ENCODE data around the gene USP32.
A peak's percentile ranks its signal among the peaks of the same experiment; 100 is the strongest.

USP32 gene

DNA sequence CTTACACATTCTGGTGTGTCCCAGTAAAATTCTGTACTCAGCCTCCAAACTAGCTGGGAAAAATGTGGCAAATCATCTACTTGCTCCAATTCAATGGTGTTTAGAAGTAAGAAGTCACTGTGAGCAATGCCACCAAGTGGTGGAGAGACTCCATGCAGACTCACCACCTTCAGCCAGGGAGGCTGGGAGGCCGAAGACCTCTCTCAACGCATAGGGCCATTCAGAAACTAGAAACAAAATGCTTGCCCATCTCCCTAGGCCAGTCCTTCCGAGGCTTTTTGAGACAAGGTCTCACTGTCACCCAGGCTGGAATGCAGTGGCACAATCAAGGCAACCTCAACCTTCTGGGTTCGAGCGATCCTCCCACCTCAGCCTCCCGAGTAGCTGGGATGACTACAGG is 217.2 kb downstream of the USP32 start:
- peak; percentile 39 for DNase-seq (ENCODE audit: low read depth)

DNA sequence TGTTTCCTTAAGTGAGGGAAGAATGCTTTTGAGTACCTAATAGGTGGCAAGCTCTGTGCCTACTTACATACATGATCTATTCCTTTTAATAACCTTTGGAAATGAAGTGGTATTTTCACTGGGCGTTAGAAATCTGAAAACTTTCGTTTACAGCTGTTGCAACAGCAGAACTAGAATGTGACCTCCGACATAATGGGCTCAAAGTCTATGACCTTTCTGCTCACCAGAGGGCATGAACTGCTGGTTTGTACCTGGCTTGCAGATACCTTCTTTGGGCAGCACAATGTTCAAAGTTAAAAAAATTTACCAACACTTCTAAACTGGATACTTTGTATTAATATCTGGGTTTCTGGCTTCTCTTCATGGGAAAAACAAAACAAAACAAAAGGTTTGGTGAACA is 217.9 kb downstream of the USP32 start:
- no peak for DNase-seq (ENCODE audit: low read depth)

DNA sequence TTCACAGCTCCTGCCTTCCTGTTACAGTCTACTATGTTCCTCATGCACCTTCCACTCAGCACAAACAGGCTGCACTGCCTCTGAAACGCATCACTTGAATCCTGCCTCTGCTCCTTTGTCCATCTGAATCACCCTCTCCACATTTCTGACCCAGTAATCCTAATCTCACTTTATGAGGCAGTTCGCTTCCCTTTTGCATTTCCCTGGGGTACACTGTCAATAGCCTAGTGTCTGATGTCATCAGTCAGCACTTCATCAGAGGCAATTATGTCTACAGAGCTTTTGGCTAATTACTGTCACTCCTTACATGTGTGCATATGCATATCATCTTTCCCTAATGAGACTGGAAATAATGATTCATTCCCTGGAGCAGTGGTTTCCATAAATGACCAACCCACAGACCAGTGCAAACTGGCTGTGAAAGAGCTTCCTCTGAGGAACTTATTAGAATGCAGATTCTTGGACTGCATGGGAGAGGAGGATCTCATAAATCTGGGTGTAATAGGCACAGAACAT is 218.6 kb downstream of the USP32 start:
- DNase-seq (ENCODE audit: low read depth), result peak; percentile 35

DNA sequence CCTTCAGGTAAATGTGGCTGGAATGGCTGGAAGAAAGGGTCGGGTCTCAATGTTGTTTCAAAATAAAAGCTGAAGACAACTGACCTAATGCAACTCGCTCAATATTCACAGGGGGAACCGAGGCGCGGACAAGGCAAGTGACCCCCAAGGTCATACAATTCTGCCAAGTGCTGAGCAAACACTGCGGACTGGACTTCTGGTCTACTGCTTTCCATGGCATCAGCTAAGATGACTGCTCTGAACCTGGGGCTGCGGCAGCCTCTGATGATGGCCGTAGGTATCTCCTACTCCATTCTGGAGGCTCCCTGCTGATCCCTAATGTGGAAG is 220.2 kb downstream of the USP32 start:
- DNase-seq (ENCODE audit: low read depth), result no peak

DNA sequence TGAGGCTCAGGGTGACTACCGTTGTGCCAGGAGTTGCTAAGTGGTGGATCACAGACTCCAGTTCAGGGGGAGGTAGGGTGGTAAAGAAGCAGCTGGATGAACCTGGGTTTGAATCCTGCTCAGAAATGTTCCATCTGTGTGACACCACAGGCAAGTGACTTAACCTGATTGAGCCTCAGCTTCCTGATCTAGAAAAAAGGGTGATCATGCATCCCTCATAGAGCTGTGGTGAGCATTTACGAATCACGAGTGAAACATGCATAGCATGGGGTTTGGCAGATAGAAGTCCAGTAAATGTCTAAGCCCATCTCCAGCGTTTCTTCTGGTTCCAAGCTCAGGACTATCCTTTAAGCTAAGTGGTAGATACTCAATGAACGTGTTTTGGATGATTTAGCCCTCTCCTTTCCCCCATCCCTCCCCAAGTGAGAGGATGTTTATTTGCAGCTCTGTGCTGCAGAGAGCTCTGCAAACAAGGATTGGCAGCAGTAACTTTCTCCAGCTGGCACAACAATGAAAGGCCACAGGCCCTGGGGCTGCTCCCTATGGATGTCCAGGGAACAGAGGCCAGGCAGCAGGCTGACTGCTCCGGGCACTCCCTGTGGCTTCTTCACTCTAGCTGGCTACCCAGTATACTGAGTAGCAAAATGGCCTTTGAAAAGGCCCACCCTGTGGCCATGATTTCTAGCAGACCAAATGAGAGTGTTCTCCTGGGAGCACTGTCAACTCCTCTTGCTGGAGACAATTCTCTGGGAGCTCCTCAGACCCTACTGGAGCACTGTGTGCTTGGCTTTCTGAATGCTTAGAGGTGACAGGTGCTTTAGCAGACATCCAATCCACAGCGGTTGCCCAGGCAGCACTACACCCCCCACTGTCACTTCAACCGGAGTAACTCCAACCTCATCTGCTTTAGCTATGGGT is 220.8 kb downstream of the USP32 start:
- DNase-seq (ENCODE audit: low read depth), result no peak

DNA sequence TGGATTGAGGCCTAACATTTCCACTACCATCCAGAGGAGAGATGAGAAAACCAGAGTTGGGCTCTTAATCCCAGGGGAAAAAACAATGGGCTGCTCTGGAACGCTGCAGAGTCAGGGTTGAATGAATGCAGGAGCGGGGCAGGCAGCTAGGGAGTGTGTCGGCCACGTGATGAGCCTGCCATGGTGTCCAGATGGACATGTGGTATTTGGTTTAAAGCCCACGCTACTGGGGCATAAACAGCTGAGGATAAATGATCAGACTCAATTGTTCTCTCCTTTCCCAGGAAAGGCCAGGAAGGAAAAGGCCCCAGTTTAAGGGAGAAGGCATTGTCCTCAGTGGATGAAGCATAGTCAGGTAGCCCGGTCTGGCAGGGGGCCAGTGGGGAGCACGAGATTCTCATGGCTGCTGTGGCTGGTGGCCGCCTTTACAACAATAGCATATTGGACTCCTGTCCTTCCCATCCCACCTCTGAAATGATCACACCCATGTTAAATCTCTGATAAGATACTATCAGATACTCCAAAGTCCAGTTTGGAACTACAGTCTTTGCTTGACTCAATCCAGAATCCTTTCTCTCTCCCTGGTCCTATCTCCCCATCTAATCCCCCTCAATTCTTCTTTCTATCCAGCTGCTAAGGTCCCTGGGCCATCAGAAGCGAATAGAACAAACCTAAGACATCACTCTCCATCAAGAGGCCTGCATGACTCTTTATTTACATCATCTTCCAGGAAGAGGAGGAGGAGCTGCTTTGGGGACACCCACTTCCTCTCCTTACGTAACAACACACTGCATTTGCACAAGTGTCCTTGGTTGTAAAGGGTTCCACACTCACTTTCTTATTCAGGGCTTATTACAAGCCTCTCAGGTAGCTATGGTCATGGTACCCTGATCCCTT is 221.8 kb downstream of the USP32 start:
- DNase-seq (ENCODE audit: low read depth), result peak; percentile 44

DNA sequence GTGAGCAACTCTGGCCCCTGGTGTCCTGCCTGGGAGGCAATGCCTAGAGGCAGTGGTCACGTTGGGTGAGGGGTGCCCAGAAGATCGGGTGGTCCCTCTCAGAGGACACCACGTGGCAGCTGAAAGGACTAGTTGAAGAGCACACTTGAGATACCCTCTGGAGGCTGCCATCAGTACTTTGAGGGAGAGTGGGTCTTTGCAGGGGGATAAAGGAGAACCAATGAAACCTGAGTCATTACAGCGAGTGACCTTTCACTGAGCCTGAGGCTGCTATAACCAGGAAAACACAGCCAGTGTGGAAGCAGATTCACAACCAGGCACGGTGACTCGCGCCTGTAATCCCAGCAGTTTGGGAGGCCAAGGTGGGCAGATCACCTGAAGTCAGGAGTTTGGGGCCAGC is 223.3 kb downstream of the USP32 start:
- peak; percentile 48 for DNase-seq (ENCODE audit: low read depth)

DNA sequence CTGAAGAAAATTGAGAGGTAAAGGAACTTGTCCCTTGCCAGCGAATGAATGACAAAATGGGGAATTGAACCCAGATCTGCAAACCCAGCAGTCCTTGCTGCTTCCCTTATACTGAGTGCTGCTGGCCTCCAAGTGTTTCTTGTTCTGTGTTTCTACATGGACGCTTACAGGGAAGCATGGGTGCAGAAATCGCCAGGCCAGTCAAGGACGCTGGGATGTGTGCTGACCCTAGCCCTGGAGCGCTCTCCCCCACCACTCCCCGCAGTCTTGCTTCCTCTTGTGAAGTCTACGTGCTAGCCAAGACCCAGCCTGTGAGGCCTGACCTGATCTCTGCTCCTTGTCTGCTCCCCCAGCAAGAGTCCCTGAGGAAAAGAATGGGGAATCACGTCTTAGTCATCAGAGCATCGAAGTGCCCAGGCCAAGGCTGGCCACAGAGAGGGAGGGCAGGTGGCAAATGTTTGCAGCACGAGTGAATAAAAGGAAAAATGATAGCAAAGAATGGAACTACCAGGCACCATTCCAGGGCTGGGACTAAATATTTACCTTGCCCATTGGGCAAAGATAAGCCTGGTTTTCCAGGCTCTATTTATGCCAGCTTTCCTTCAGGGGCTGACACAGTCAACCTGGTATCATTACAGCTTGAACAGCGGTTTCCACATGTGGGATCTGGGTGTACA is 224.7 kb downstream of the USP32 start:
- no peak for DNase-seq (ENCODE audit: low read depth)

DNA sequence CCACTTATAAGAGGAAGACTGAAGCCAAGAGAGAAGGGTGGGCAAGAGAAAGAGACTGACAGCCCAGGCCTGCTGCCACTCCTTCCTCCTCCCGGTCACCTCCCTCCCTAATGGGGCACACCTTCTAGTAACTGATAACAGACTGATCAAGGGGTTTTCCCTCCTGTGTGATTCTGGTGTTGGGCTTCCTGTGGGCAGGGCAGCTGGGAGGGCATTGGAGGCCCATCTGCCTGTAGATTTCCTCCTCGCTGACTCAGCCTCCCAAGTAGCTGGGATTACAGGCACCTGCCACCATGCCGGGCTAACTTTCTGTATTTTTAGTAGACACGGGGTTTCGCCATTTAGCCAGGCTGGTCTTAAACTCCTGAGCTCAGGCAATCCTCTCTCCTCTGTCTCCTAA is 226.0 kb downstream of the USP32 start:
- DNase-seq (ENCODE audit: low read depth), result no peak

DNA sequence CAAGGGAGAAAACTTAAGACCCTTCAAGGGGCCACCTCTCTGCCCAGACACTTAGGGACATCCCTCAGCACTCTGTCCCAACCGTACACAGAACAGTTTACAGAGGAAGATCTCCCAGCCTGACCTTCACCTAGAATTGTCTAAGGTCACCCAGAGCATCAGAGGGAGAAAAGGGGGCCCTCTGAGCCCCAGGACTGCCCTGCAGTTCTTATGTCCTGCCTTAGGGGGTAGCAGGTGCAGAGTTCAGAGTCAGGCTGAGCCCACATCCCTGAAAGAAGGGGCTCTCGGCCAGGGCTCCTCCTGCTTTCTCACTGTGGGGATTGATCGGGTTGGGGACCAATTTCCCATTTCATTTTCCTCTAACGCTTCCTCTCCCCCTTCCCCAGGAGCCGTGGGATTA is 226.7 kb downstream of the USP32 start:
- DNase-seq (ENCODE audit: low read depth), result no peak

DNA sequence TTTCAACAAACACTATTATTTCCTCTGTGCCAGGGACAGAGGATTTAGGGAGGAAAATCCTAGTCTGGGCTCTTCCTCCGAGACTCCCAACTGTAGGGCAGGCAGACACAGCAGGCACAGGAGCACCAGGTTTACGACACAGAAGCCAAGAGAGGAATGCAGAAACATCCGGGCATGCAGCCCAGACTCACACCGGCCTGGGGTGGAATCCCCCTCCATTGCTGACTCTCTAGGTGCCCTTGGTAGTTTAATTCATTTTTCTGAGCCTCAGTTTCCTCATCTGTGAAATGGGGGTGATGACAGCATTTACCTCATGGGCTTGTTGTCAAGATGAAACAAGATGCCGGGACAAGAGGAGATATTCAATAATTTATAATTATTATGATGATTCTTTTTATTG is 227.2 kb downstream of the USP32 start:
- DNase-seq (ENCODE audit: low read depth), result no peak

DNA sequence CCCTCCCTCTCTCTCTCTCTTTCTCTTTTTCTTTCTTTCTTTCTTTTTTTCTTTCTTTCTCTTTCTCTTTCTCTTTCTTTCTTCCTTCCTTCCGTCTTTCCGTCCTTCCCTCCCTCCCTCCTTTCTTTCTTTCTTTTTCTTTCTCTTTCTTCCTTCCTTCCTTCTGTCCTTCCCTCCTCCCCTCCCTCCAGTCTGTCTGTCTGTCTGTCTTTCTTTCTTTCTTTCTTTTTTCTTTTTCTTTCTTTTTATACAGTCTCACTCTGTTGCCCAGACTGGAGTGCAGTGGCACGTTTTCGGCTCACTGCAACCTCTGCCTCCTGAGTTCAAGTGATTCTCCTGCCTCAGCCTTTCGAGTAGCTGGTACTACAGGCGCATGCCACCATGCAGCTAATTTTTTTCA is 227.8 kb downstream of the USP32 start:
- no peak for DNase-seq (ENCODE audit: low read depth)

DNA sequence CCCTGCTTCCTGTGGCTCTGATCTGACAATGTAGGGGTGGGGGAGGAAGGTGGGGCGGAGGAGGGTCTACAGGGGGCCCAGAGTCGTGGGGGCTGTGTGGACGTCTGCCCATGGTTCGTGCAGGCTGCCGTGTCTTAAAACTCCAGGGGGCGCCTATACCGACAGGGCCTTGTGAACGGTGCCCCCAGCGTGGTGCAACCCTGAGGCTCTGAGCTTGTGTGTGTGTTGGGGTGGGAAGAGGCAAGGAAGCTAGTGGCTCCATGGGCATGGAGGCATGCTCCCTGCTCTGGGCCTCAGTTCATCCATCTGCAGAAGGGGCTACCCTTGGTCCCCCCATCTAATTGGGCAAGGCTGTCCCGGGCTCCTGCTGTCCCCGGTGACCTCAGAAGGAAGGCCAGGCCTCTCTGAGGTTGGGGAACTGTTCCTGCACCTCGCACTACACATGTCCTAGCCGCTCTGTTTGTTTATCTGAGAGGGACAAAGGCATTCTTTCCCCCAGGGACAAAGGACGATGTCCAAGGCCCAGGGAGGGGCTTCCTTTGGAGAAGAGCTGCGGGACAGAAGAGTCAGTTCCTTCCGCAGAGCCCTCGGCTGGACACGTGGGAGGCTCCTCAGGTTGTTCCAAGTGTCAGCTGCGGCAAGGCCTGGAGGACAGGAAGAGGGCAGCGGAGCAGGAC is 228.7 kb downstream of the USP32 start:
- DNase-seq (ENCODE audit: low read depth), result no peak

DNA sequence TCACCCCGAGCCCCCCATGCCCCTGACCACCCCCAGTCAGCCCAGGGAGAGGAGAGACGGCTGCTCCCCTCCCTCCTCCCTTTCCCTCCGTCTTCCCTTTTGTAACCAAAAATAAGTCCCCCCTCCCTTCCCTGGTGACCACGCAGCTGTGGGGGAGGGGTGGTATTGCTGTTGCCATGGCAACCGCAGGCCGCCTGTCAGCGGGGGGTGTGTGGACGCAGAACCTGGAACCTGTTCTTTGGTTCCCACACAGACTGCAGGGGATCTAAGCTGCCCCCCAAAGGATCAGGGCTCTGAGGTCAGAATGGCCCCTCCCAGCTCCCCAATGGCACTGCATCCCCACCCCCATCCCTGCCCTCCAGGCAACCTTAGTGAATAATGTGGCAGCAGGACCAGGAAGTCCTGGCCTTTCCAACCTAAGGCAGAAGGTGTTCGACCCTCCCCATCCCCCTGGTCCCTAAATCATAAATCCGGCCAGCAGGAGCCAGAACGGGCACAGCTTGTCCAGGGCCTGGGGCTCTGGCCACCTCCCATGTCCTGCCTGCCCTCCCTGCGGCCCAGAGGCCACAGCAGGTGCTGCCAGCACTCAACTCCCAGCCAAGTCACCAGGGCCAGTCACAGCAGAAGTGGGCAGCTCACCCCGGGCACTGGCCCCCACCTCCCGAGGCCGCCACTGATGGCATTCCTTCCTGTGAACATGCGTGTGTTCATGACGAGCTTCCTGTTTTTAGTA is 230.2 kb downstream of the USP32 start:
- no peak for DNase-seq (ENCODE audit: low read depth)

DNA sequence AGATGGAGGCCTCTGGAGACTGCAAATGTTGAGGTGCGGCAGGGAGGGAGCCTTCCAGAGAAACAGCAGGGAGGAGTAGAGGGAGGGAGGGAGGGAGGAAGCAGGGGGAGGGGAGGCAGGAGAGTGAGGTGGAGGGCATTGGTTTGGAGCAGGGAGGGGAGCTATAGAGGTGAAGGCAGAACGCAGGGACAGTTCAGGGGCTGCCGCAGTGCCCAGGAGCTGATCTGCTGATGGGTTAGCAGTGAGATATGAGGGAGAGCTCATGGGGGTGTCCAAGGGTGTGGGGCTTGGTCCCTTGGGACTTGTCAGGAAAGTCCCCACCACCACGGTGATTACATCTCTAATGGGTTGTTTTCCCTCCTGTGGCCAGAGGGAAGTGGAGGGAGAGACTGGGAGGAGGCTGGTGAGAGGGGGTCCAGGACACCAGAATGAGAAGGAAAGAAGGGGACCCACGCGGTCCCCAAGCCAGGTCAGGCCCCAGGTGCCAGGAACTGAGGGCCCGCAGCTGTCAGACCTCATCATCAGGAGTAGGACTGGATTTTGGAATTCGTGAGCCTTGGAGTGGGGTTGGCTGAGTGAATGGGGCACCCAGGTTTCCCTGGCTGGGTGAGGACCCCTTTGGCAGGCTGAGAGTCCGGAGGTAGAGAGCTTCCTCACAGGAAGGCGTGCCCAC is 231.0 kb downstream of the USP32 start:
- DNase-seq (ENCODE audit: low read depth), result no peak

DNA sequence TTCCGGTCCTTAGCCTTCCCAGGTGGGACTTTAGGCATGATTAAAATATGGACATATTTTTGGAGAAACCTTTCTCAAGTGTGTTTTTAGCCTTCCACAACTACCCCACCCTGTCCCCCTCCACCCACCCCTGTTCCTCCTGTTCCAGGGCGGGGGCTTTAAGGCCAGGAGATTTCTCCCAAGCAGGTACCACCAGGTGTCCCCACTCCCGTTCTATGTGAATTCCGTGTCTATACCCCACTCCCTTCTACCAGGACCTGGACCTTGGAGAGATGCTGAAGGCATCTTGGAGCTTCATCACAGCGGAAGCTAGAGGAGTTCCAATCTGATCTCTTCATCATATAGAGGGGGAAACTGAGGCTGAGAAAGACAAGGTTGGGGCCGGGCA is 232.5 kb downstream of the USP32 start:
- DNase-seq (ENCODE audit: low read depth), result no peak

DNA sequence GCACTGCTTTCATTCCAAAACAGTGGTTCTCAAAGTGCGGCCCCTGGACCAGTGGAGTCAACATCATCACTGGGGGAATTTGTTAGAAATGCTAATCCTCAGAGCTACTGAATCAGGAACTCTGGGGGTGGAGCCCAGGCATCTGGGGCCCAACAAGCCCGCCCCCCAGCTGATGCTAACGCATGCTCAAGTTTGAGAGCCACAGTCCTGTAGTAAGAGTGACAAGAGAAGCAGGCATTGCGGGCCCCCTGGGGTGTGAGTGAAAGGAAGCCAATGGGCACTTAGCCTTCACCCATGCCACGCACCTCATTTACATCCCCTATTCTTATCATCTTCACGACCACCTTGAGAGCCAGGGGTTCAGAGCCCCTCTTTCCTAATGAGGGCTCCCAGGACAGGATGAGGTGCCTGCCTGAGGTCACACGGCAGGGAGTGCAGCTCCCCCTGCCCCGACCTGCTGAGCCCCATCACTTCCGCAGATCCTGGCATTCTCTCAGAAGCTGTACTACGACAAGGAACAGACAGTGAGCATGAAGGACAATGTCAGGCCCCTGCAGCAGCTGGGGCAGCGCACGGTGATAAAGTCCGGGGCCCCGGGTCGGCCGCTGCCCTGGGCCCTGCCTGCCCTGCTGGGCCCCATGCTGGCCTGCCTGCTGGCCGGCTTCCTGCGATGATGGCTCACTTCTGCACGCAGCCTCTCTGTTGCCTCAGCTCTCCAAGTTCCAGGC is 233.0 kb downstream of the USP32 start:
- DNase-seq (ENCODE audit: low read depth), result no peak

DNA sequence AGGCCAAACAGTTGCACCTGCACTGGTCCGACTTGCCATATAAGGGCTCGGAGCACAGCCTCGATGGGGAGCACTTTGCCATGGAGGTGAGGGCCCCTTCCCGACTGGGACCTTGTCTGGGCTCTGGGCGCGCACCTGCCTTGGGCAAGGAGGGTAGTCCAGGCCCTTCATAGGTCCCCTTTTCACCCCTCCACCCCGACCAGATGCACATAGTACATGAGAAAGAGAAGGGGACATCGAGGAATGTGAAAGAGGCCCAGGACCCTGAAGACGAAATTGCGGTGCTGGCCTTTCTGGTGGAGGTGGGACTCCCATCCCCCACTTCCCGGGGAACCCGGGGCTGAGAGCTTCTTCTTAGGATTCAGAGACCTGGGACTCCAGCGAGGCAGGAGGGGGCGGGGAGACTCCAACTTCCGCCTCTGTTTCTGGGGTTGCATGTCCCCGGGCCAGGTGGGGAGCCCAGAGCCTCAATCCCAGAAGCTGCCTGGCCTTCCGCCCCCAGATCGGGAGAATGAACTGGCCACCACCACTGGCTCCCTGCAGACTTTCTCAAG is 234.4 kb downstream of the USP32 start:
- DNase-seq (ENCODE audit: low read depth), result no peak

DNA sequence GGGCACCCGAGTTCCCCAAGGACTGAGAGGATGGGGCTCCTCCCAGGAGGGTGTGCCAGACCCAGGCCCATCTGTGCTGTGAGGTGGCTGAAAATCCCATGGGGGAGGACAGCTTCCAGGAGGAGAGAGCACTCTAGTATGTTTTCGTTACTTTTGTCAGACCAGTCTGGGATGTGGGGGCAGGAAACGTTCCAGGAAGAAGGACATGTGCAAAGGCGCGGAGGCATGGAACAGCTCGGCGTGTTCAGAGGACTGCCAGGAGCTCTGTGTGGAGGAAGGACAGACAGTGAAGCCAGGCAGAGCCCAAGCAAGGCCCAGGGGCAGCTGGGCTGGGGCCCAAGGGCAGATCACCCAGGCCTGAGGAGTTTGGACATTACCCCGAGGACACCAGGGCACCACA is 235.2 kb downstream of the USP32 start:
- DNase-seq (ENCODE audit: low read depth), result no peak

DNA sequence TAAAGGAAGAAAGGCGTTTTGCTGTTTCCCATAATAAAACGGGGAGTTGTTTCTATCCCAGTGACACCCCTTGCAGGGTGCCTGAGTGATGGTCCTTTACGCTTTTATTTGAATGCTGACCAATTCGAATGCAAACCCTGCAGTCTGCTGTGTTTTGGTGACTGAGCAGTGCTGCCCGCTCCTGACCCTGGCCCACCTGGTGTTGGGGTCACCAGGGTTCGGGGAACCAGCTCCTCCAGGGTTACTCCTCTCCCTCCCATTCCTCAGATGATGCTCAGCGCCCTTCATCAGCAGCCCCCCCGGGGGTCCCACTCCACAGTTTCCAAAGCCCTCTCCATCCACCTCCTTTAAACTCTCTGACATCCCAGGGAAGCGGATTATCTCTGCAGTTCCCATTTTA is 236.1 kb downstream of the USP32 start:
- no peak for DNase-seq (ENCODE audit: low read depth)

Measured in ELR (cell line).